ENCODE data around the gene SLC25A19. TPM values are rescaled to one million over a fixed set of nuclear protein-coding genes. Genes with fewer than 3 reads are reported as not detected.

Gene SLC25A19
- total RNA-seq, 4 donors from 2014 or later = 4.0 to 7.1 (median 5.9) TPM

DNA sequence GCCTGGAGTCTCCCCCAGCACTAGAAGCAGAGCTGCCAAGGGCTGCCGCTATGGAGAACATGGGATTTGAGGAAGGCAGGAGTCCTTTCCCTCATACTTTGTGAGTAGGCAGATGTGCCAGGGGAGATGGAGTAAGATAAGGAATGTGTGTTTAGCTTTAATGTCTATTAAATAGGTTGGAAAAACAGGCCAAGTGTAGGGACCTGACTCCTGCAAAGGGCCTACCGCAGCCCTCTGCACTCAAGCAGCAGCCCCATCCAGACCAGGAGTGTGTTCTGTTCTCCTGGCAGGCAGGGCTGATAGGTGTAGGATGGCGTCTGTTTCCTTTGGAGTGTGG, 16.4 kb downstream of the SLC25A19 start:
- intact Hi-C loops (cut with DNase I; ENCODE audit: low total_unique reads) = no loop called here
- TF ChIP-seq, protein P1, sequence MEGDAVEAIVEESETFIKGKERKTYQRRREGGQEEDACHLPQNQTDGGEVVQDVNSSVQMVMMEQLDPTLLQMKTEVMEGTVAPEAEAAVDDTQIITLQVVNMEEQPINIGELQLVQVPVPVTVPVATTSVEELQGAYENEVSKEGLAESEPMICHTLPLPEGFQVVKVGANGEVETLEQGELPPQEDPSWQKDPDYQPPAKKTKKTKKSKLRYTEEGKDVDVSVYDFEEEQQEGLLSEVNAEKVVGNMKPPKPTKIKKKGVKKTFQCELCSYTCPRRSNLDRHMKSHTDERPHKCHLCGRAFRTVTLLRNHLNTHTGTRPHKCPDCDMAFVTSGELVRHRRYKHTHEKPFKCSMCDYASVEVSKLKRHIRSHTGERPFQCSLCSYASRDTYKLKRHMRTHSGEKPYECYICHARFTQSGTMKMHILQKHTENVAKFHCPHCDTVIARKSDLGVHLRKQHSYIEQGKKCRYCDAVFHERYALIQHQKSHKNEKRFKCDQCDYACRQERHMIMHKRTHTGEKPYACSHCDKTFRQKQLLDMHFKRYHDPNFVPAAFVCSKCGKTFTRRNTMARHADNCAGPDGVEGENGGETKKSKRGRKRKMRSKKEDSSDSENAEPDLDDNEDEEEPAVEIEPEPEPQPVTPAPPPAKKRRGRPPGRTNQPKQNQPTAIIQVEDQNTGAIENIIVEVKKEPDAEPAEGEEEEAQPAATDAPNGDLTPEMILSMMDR (IDR thresholded peaks at IDR 0.05) = no peak
- TF ChIP-seq POLR2A (IDR thresholded peaks at IDR 0.05) = no peak
- 62 to 63% methylated on average over 3 of the region's 3 CpGs for WGBS, 2 donors
- H3K4me3 ChIP-seq (ENCODE audit: low read depth, poor library complexity, severe bottlenecking) = no peak overlapping the region
- DNase-seq (ENCODE audit: low spot score in 2 of 2) = no peak

DNA sequence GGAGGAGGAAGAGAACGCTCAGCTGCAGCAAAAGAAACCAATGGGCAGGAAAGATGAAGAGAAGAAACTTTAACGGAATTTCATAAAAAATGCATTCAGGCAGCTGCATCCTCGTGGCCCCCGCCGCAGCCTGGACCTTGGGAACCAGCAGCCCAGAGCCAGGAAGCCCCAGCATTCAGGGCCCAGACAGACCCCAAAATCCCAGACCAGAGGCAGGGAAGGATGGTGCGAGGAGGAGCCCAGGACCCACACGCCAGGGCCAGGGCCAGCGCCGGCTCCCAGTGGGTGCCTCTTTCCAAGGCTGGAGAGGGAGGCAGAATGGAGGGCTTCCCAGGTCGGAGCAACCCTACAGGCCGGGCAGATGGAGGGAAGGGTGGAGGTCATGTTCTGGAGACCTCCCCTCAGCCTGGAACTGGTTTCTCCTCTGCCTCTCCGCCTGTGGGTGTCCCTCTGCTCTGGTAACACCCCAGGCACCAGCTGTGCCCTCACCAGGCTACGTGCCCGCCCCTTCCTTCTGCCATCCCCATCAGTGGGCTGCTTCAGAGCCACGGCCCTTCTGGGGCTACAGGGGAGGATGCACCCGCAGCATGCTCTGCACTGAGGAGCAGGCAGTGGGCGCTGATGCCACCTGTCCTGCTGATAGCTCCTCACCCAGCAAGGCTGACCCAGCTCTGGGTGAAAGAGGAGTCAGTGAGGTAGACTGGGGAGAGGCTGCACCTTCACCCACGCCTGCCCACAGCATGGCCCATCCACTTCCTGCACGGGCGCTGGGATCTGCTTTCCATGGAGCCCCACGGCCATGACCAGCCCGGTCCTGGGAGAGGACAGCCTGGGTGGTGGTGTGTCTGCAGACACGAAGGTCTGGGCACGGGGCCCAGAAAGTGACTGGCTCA, 17.0 kb downstream of the SLC25A19 start:
- intact Hi-C loops (cut with DNase I; ENCODE audit: low total_unique reads) = no loop called here
- peak overlapping the region; percentile 54 for H3K4me3 ChIP-seq (ENCODE audit: low read depth, poor library complexity, severe bottlenecking)
- no peak for TF ChIP-seq POLR2A (IDR thresholded peaks at IDR 0.05)
- TF ChIP-seq, protein P1 (IDR thresholded peaks at IDR 0.05) = no peak
- no peak for DNase-seq (ENCODE audit: low spot score in 2 of 2)
- WGBS, 2 donors = 40 to 50% methylated on average over 24 of the region's 24 CpGs

DNA sequence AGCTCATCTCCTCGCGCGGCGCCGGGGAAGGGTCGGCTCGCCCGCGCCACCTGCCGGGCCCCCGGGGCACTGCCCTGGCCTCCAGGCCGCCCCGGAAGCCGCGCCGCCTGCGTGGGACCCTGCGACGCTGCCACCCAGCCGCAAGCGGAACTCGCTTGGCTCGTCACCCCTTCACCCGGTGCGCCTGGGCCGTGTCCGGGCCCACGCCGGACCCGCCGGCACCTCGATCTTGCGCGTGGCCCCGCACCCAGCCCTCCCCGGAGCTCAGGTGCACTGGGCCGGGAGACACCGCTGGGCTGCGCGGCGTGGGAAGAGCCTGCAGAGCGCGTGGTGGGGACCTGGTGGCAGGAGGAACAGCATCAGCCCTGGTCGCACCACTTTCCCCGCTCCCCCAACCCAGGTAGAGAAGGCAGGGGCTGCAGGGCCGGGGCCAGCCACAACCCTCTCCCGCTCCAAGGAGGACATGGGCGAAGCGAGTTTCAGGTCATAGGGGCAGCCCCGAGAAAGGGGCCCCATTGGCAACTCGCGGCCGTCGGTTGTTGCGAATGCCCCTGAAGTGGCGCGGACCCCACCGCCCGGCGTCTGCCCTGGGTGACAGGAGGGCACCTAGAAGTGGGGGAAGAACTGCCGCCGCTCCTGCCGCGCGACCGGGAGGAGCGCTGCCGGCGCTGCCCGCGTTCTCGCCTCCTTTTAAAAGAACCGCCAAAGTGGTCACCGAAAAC, 17.8 kb downstream of the SLC25A19 start:
- intact Hi-C loops (cut with DNase I; ENCODE audit: low total_unique reads) = no loop called here
- peak overlapping the region; percentile 54 for H3K4me3 ChIP-seq (ENCODE audit: low read depth, poor library complexity, severe bottlenecking)
- no peak for TF ChIP-seq POLR2A (IDR thresholded peaks at IDR 0.05)
- TF ChIP-seq, protein P1 (IDR thresholded peaks at IDR 0.05) = peak in 1 of 3 donors; percentile 39
- WGBS, 2 donors = 0% methylated on average over 36 to 54 of the region's 74 CpGs
- DNase-seq (ENCODE audit: low spot score in 2 of 2) = peak; percentile 58 to 94

DNA sequence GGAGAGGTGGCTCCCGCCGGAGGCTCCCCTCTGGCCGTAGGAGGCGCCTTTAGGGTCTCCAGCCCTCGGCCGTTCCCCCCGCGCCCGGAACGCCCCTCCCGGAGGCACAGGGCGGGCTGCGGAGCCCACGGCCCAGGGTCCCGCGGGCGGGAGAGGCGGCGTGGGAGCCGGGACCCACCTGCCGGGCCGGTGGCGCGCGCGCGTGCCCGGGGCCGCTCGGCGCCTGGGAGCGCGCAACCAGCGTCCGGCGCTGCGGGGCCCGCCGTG, 18.3 kb downstream of the SLC25A19 start, which contains the start of gene MIF4GD:
Gene MIF4GD (minus strand): TSS at position 266 of the 267 bp plus-strand sequence. CDS start 1,036 bp downstream, outside the sequence.
- peak within 1 kb of the TSS; percentile 87 for H3K4me3 ChIP-seq (ENCODE audit: low read depth, poor library complexity, severe bottlenecking)
- TF ChIP-seq, protein P1 (IDR thresholded peaks at IDR 0.05) = no peak
- TF ChIP-seq POLR2A (IDR thresholded peaks at IDR 0.05) = no peak
- intact Hi-C loops (cut with DNase I; ENCODE audit: low total_unique reads) = no loop called here
- no peak for DNase-seq (ENCODE audit: low spot score in 2 of 2)
- no CpG with 5 or more reads among the region's 39 CpGs for WGBS, 2 donors

DNA sequence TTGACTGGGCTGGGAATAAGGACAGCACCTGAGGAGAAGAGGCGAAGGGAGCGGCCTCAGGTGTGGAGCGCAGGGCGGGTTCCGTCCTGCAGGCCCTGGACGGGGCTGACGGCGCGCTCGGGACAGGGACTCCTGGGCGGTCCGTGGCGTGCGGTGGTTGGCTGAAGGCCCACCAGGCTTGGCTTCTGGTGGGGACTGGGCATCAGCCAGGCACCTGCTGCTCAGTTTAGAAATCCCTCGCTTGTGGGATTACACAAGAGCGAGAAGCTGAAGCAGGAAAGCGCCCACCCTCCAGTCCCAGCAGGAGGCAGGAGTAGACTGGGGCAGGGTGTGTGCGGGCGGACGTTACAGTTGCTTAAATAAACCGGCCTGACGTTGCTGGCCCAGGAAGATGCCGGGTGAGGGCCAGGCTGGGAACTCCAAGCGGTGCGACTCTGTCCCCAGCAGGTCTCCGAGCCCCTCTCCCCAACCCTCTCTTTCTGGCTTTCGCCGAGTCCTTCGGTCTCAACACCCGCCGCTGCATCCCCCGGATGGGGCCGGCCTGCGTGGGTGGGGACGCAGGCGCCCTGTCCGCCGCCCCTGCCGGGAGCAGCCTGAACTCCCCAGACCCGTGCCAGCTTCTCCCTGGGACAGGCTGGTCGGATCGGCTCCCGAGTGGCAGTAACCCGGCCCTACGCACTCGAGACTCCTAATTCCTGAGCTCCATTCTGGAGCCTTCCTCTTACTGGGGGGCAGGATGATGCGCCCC, 18.8 kb downstream of the SLC25A19 start:
- peak overlapping the region; percentile 87 for H3K4me3 ChIP-seq (ENCODE audit: low read depth, poor library complexity, severe bottlenecking)
- no peak for TF ChIP-seq POLR2A (IDR thresholded peaks at IDR 0.05)
- TF ChIP-seq, protein P1 (IDR thresholded peaks at IDR 0.05) = no peak
- WGBS, 2 donors = 0 to 1% methylated on average over 30 to 37 of the region's 47 CpGs
- peak; percentile 47 to 94 for DNase-seq (ENCODE audit: low spot score in 2 of 2)
- intact Hi-C loops (cut with DNase I; ENCODE audit: low total_unique reads) = no loop called here

All from lower leg skin (tissue), 4 donors.